ENCODE data around the gene SLC18B1.

Gene SLC18B1

DNA sequence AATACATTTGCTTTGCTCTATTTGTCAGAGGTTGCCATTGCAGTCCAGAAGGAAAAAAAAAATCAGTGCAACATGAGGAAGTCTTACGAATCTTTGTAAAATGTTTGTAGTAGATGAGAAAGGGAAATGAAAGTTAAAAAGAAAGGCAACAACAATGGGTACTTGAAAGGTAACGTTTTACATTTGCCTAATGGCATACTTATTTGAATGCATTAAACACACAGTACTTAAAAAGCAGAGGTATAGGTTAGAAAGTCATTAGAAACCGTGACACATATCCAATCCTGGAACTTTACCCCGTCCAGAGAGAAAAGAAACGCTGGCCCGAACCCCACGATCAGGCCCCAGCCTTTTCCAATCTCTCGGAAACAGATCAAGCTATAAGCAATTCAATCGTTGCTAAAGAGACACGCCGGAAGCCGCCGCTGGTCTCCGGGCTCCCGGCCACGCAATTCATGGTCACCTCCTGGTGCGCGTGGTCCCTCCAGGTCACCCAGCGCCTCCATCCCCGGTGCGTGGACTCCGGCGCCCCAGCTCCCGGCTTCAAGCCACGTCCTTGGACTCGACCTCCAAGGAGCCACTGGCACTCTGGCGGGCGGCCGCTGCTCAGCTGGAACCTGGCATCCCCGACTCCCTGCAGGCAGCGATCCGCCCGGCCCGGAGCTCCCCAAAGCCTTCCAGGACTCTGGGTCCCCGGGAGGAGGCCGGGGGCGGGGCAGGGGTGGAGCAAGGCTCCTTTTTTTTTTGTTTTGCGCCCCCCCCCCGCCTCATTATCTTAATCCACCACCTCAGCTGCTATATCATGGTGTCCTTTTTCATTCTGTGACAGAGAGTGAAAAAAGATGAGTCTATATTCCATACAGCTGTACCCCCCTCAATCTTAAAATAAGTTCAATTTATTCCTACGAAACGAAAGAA, at the start of gene SLC18B1:
Gene SLC18B1, minus strand, starts transcription at position 687 of the 918 bp plus-strand sequence. Its CDS starts 181 bp downstream, at position 506.
- DNase-seq (ENCODE audit: low spot score) = peak; percentile 73

DNA sequence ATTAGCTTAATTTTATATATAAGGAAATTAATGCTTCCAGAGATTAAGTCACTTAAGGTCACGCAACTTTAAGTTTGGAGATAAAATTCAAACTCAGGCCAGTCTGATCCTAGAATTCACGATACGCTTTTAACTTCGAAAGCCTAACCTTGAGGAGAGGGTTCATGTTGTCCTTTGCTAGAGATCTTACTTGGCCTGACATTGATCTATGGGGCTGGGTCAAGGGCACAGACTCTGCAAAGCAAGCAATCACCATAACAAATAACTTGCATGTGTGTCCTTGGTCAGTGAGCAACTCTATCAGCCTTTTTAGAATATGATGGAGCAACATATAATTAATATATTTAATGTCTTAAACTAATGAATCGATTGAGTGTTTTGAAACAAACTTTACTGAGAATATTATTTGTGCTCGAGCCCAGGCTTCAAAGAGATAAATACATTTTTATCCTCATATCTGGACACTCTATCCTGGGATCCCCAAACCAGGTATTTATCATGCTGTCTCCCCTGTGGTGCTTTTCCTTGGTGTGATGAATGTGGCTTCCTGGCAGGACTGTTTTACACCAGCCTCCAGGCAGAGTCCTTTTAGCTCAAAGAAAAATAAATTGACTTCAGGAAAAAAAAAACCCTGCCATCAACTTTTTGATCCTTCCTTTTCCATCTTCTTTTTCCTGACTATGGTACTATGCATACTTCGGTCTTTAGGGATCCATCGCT, 45.0 kb upstream of the SLC18B1 start:
- DNase-seq (ENCODE audit: low spot score) = no peak

DNA sequence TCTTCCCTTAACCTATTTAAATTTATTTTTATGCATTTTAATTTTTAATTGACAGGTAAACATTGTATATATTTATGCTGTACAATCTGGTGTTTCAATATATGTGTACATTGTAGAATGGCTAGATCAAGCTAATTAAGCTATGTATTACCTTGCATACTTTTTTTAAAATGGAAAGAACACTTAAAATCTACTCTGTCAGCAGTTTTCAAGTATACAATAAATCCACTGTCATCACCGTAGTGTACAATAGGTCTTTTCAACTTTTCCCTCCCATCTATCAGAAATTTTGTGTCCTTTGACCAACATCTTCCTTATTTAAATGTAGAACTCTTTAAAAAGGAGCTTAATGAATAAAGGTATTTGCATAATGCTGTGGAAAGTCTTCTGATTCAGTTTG, 43.5 kb upstream of the SLC18B1 start:
- no peak for DNase-seq (ENCODE audit: low spot score)

DNA sequence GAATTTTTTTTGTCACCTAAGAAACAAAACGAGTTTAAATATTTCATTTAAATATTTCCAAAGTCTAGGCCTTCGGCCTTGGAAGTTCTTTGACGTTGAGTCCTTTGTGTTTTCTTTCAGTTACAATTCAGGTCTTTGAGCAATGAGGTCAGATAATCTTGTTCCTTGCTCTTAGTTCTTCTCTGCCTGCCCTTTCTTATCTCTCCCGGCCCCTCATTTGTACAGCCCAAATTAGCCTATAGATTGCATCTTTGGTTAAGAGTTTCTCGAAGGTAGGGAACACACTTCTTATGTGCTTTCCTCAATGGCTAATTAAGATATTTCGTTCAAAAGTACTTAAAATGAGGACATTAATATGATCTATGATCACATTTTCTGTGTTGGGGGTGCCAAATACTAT, 34.5 kb upstream of the SLC18B1 start:
- no peak for DNase-seq (ENCODE audit: low spot score)

DNA sequence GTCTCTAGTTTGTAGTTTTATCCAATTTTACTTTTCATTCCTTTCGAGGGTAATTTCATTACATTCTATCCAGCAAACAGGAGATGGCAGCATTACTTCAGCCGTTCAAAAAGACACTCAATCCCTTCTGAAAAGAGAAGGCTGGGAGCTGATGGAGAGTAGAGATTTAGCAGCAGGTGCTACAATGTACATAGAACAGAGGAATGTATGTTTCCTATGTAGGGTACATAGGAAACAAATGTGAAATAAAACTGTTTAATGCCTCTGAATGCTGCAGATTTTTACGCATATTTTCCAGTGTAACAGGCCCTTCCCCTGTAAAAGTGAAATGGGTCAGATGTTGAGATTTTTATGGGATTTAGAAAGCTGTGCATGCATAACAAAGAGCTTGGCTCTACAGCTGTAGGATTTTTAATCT, 31.9 kb upstream of the SLC18B1 start:
- peak; percentile 71 for DNase-seq (ENCODE audit: low spot score)

DNA sequence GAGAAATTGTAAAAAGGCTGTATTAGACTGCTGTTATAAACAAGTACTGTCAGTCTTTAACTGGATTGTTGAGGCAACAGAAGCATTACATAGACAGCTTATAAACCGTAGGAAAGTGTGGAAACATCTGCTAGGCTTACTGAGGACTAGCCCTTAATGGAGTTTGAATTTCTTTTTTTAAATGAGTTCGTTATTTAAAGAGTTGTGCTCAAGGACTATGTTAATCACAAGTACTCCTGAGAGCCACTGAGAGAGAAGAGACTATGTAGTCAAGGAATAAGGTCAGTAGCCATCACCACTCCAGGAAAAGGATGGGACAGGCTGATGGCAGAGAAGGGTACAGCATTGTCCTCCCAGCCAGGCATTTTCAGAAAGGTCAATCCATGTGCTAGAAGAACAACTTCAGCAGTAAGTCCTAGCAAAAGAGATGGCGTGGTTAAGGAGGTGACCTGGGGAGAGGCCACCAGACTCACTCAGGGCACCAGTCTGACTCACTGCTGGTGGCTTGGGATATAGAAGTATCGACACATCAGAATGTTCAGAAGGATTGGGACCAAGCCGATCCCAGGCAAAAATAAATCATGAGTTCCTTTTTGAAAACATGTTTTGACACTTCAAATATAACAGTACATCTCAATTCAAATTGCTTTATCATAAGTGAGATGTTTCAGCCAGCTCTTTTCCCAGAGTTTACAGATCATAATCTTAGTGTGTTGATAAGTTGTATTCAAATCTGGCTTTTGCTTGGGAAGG, 22.4 kb upstream of the SLC18B1 start:
- DNase-seq (ENCODE audit: low spot score) = peak; percentile 40

DNA sequence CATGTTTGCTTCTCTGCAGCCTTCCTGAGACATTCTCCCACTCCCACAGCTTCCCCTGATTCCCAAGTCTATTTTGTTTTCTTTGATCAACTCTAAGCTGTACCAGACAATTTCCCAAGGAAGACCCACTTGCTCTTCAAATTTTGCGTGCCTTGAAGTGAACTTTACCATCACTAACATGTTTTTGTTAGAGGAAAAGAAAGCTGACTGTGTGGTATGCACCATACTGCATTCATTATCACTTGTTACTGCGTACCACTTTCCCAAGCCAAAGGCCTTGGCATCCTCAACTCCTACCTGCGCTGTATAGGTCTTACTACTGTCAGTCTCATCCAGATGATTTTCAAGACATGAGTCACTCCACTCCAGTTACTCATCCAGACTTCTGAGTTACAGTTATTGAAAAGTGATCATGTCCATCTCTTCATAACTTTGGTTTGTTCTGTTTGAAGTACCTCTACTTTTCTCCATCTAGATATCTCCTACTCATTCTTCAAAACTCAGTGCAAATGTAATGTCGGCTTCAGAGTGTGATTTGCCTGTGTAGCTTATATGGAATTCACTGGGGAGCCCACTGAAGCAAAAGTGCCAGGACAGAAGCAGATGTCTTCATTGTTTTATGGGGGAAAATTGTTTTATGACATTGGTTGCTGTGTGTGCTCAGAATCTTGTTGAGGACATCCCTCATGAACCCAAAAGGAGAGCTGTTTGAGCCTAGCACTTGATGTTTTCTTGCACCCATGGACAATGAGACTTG, 21.1 kb upstream of the SLC18B1 start:
- peak; percentile 80 for DNase-seq (ENCODE audit: low spot score)

DNA sequence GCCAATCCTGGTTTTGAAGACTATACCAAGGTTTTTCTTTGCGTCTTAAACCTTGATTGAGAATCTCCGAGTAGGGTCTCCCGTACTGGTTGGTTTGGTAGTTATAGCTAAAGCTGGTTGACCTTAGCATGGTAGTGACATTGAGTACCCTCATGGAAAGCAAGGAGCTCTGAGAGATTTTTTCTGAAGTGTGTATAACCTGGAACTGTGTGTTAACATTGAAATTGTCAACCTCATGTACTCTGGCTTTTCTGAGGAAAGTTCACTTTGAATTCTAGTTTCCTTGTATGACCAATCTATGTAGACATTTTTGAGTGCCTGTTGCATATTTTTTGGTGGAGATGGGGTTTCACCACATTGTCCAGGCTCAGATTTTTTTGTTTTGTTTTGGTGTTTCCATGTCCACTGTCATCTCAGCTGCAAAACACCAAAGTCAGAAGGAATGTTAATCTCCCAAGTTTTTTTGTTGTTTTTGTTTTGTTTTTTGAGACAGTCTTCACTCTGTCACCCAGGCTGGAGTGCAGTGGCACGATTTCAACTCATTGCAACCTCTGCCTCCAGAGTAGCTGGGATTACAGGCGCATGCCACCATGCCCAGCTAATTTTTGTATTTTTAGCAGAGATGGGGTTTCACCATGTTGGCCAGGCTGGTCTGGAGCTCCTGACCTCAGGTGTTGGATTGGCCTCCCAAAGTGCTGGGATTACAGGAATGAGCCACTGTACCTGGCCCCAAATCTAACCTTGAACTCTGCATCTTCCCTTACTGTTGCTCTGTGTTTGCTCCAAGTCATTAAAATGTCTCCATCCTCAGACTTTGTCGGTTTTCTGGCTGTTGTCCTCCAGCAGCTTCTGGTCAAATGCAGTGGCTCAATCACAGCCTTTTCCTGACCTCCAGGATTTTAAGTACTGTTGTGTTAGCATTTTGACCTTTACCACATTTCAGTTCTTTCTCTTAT, 20.2 kb upstream of the SLC18B1 start:
- peak; percentile 52 for DNase-seq (ENCODE audit: low spot score)

DNA sequence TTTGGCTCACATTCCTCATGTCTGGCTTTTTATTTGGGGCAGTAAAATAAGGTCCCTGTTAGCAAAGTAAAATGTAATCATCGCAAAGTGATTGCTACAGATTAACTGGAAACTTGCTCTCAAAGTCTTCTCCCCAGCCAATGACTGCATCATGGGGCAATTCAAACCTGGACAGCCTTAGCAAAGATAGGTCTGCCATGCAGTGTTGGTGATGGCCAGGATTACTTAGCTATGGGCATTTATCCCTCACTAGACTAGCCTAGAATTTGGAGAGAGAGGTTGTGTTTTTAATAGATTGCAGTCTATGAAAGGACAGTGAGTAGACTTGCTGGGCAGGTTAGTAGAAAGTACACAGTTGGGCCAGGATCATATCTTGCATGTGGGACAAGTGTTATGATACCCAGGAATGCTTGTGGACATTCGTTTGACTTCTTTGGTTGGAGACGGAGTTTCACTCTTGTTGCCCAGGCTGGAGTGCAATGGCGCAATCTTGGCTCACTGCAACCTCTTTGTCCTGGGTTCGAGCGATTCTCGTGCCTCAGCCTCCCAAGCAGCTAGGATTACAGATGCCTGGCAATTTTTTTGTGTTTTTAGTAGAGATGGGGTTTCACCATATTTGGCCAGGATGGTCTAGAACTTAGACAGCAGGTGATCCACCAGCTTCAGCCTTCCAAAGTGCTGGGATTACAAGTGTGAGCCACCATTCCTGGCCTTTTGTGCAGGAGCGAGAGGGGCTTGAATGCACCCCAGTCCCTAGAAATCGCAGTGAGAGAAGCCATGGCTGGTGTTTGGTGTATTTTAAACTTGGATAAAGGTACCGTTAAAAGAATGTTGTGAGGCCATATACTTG, 19.3 kb upstream of the SLC18B1 start:
- no peak for DNase-seq (ENCODE audit: low spot score)

DNA sequence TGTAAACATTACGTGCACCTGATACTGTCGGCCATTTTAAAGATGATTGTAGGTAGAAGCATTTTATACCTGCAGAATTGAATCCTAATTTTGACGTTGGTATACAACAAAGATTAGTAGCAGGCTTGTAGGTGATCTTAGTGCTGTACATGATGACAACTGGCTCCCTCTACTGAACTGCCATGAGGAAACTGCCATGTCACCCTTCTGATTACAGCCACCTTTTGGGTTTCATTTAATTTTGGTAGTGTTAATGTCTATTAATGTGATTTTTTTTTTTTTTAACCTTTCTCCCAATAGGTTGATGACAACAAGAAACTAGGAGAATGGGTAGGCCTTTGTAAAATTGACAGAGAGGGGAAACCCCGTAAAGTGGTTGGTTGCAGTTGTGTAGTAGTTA, 18.2 kb upstream of the SLC18B1 start:
- peak; percentile 49 for DNase-seq (ENCODE audit: low spot score)

DNA sequence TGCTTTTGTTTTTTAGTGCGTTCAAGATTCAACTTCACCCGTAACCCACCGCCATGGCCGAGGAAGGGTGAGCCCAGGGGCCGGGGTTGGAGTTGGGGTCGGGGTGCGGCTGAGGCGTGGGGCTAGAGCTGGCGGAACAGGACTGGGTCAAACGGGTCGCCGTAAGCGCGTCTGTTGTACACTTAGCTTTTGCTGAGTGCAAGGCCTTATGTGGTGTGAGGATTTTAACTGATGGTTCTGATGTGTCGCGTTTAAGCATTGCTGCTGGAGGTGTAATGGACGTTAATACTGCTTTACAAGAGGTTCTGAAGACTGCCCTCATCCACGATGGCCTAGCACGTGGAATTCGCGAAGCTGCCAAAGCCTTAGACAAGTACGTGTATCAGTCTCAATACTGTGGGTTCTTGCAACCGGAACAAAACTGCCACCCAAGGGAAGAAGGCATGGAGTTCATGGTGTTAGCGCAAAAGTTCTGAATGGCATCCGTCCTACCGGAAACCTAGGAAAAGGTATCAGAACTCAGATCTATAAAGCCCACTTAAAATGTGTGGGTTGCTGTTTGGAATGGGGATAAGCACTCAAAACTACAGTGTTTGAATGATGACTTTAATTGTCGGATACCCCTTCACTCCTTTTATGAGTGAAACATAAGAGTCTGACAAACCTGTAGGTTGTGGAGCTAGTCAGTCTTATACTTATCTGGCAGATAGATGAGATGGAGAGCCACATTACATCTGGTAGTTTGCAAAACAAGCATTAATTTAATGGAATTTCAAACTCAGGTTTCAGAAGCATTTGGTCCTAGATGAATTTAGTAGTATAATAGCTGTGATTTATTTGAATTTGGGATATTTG, 16.5 kb upstream of the SLC18B1 start:
- peak; percentile 37 for DNase-seq (ENCODE audit: low spot score)

DNA sequence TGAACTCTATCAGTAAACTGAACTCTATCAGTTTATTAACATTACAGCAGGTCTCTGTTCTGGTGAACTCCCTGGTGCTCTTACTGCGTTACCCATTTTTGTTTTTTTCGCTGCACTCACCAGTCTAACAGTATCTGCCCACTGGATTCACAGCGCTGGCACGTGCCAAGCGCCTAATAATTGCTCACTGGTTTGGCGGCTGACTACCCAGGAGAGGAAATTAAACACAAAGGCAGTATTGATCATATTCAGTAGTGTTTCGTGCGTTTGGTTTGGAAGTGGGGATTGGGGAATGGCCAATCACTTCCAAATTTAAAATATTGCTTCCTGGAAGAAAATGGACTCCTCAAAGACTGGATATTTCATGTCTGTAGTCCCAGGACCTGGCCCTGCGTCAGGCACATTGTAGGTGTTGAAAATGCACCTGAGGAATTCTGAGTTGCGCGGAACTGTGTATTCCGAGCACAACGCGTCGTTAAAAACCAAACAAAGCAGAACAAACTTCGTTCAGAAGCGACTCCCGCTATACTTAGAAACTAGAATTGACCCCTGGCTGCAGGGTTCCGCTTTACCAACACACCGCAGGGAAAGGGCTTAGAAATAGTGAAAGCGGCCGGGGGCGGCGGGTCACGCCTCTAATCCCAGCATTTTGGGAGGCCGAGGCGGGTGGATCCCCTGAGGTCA, 14.9 kb upstream of the SLC18B1 start:
- peak; percentile 79 for DNase-seq (ENCODE audit: low spot score)

DNA sequence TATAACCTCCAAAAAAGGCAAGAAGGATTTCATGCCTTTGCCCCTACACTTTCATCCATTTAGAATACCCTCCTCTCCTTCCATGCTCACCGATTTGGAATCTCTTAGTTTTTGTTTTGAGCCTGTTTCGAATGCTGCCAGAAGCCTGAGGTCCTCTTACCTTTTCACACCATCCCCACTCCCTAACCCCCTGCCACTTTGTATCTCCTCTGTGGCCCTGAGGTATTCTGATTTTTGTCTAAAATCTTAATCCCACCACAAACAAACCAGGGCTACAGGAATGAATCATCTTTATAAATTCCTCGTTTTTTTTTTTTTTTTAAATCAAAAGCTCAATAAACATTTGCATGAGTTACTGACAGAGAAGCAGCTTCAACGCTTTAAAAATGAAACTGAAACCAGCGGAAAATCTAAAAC, 14.3 kb upstream of the SLC18B1 start:
- peak; percentile 30 for DNase-seq (ENCODE audit: low spot score)

DNA sequence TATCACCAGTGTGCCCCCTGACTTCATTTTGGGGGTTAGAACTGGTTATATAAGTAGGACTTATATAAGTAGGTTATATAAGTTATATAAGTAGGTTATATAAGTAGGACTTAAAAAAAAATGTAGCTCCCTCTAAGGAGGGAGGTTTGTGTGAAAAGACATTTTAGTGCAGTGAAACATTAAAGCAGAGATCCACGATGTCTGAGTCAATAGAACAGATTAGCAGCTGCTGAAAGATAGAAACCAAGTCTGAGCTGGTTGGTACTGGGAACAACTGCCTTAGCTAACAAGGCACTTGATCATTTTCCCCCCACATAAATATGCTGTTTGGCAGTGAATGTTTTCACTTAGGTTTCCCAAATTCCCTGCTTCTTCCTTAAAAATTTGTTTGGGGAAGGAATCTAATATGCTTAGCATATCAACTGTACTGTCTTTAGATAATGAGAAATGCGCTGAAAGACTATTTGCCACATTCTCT, 13.9 kb upstream of the SLC18B1 start:
- DNase-seq (ENCODE audit: low spot score) = peak; percentile 74

DNA sequence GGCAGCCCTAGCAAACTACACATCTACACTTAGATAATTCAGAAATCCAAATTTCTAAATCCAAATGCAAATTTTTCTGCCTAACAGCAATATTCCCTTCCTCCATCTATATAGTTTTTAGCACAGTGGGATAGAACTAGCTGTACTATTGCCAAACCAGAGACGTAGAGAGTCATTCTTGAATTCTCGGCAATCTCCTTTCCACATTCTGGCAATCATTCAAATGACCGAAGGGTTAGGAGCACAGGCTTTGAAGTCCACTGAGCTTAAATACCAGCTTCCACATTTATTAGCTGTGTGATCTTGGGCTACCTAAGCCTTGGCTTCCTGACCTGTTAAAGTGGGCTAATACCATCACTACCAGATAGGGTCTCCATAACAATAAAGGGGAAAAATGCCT, 12.8 kb upstream of the SLC18B1 start:
- DNase-seq (ENCODE audit: low spot score) = no peak

DNA sequence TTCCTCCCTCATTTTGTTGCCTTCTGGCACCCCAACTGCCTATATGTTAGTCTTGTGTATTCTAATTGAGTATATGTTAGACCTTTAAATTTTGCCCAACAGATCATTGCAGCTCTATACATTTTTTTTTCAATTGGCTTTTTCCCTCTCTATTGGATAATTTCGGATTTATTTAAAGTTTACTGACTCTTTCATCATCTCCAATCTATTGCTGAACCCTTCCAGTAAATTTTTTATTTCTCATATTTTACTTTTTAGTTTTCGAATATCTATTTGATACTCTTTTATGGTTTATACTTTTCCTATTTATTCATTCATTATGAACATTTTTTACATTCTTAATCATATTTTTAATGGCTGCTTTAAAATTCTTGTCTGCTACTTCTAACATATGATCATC, 7.1 kb upstream of the SLC18B1 start:
- DNase-seq (ENCODE audit: low spot score) = no peak

DNA sequence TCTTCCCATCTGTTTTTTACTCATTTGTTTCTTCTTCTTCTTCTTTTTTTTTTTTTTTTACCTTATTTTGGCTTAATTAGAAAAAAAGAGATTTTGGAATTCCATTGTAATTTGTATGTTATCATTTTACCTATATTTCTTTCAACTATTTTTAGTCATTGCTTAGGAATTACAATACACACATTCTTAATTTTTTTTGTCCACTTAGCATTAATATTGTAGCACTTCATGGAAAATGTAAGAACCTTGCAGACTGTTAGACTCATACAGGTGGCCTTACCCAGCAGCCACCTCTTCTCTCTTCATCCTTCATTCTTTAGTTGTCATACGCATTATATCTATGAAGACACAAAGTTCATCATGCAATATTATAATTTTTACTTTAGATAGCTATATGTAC, 5.8 kb upstream of the SLC18B1 start:
- no peak for DNase-seq (ENCODE audit: low spot score)

DNA sequence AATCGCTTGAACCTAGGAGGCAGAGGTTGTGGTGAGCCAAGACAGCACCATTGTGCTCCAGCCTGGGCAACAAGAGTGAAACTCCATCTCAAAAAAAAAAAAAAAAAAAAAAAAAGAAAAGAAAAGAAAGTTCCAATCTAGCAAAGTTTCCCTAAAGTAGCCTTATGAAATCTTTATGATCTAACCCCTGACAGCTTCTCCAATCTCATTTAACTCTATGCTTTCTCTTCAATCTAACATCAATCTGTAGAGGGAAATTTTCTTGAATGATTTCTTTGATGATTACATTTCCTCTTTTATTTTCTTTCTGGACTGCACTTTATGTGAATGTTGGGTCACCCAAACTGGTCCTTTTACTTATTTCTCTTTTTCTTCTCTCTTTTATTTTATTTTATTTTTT, 2.2 kb upstream of the SLC18B1 start:
- DNase-seq (ENCODE audit: low spot score) = no peak
